CD4-positive, alpha-beta memory T cell (primary cell): ENCODE measurements around the gene TDP2. TPM values are rescaled to one million over a fixed set of nuclear protein-coding genes. Genes with fewer than 3 reads are reported as not detected.

ENCODE experiments used
- CTCF ChIA-PET: fragments of 350-600 bp; sonication (Branson Sonifier 250); formaldehyde crosslinking; loops from one replicate; lab custom pipeline; 2021; ENCODE audit warnings: inconsistent platforms; ENCODE audit not compliant: partially characterized antibody; lab: Charles Lee
- POLR2A ChIA-PET: fragments of 350-600 bp; sonication (Branson Sonifier 250); formaldehyde crosslinking; loops from one replicate; lab custom pipeline; 2021; ENCODE audit not compliant: partially characterized antibody; lab: Charles Lee
- DNase-seq, 5 donors: peaks; one replicate each; pipeline versions ENCODE4 v3.0.0 to v3.0.0-alpha.2; 2020 to 2022; ENCODE audit warnings: mixed read lengths in 1 of 5
- H3K27ac ChIP-seq: one replicate; pipeline ENCODE4 v1.7.0; 2013; ENCODE audit warnings: low read depth, low read length
- H3K27me3 ChIP-seq: 2 replicates; pipeline ENCODE4 v1.7.0; 2013; ENCODE audit warnings: mild to moderate bottlenecking, low read length, moderate library complexity; ENCODE audit not compliant: insufficient read depth
- H3K36me3 ChIP-seq: 2 replicates; pipeline ENCODE4 v1.7.0; 2013; ENCODE audit warnings: mild to moderate bottlenecking, low read length, moderate library complexity; ENCODE audit not compliant: insufficient read depth
- H3K4me1 ChIP-seq: 2 replicates; pipeline ENCODE4 v1.7.0; 2013; ENCODE audit warnings: mild to moderate bottlenecking, low read length, moderate library complexity; ENCODE audit not compliant: insufficient read depth
- H3K4me3 ChIP-seq, 2 donors: one replicate each; pipeline ENCODE4 v1.7.0; 2013; ENCODE audit warnings: low read length in 2 of 2, mild to moderate bottlenecking in 1 of 2
- H3K9me3 ChIP-seq, 2 donors: one replicate each; pipeline ENCODE4 v1.7.0; 2013; ENCODE audit warnings: low read length in 2 of 2, control low read depth in 1 of 2; ENCODE audit not compliant: control insufficient read depth in 1 of 2
- H3K27ac Mint-ChIP-seq, 7 donors: one replicate each; pipeline ENCODE4 v1.8.0; 2020 to 2021; ENCODE audit warnings: mixed read lengths in 7 of 7, mild to moderate bottlenecking in 6 of 7, inconsistent platforms in 3 of 7, moderate library complexity in 3 of 7
- H3K27me3 Mint-ChIP-seq, 2 donors: one replicate each; pipeline ENCODE4 v1.8.0; 2020 to 2021; ENCODE audit warnings: mixed read lengths in 2 of 2
- H3K36me3 Mint-ChIP-seq, 2 donors: one replicate each; pipeline ENCODE4 v1.8.0; 2020 to 2021; ENCODE audit warnings: mixed read lengths in 2 of 2, inconsistent platforms in 1 of 2, mild to moderate bottlenecking in 1 of 2
- H3K4me1 Mint-ChIP-seq, 4 donors: one replicate each; pipeline ENCODE4 v1.8.0; 2020 to 2021; ENCODE audit warnings: mixed read lengths in 4 of 4, mild to moderate bottlenecking in 1 of 4
- H3K4me3 Mint-ChIP-seq, 8 donors: one replicate each; pipeline ENCODE4 v1.8.0; 2020 to 2021; ENCODE audit warnings: mixed read lengths in 8 of 8, mild to moderate bottlenecking in 7 of 8, moderate library complexity in 6 of 8, inconsistent platforms in 3 of 8
- H3K9me3 Mint-ChIP-seq, 8 donors: one replicate each; pipeline ENCODE4 v1.8.0; 2020 to 2021; ENCODE audit warnings: mixed read lengths in 8 of 8, mild to moderate bottlenecking in 5 of 8, inconsistent platforms in 3 of 8, moderate library complexity in 1 of 8
- intact Hi-C: fragments of 100-400 bp; cut with micrococcal nuclease; formaldehyde crosslinking; loops from one replicate; pipeline ENCODE4 v1.15.1; 2023
- polyA plus RNA-seq, 2 donors: library from polyadenylated mRNA; unstranded; fragments of 300-500 nt; fragmentation: Illumina TruSeq; gene quantifications; one replicate each; pipeline ENCODE4 v1.2.3, GENCODE V29; 2021
- total RNA-seq, 2 experiments: library from RNA; stranded (reverse); gene quantifications; one replicate each; pipeline ENCODE4 v1.2.3, GENCODE V29; 2021

Gene TDP2
- total and polyA plus RNA-seq, 4 experiments from 2014 or later, result 43.4 to 74.3 (median 67.5) TPM

GRCh38 chr6:24650365-24650764 is 16.3 kb downstream of the TDP2 start:
- Histone ChIP-seq H3K4me1 (peaks cover 13% of the 10 kb centered on the region), H3K27ac (no peak overlapping the region), H3K27me3 (no peaks in the 10 kb centered on the region), H3K4me3 (no peak overlapping the region), H3K36me3 (peaks cover 35% of the 10 kb centered on the region), H3K9me3 (no peaks in the 10 kb centered on the region)
- peaks cover 12 to 21% (median 16%) of the 10 kb centered on the region in 4 donors for H3K4me1 Mint-ChIP-seq
- peaks cover 0 to 3% of the 10 kb centered on the region in 2 donors for H3K27me3 Mint-ChIP-seq
- POLR2A ChIA-PET, result no interaction called here
- no peak overlapping the region for H3K4me3 Mint-ChIP-seq
- intact Hi-C loops, result no loop called here
- H3K9me3 Mint-ChIP-seq, result peaks cover 0 to 4% (median 0%) of the 10 kb centered on the region in 8 donors
- no peak overlapping the region for H3K27ac Mint-ChIP-seq
- peaks cover 21 to 44% of the 10 kb centered on the region in 2 donors for H3K36me3 Mint-ChIP-seq
- no peak for DNase-seq
- CTCF ChIA-PET, result interaction anchor here (1.1 kb wide), 1 partner anchor 69 kb away, joined by 3 read pairs; no protein-coding TSS in a partner anchor

GRCh38 chr6:24649691-24650090 is 17.0 kb downstream of the TDP2 start:
- Histone ChIP-seq H3K36me3 (peaks cover 35% of the 10 kb centered on the region), H3K4me3 (no peak overlapping the region), H3K4me1 (peaks cover 11% of the 10 kb centered on the region), H3K27me3 (peaks cover 4% of the 10 kb centered on the region), H3K27ac (no peak overlapping the region), H3K9me3 (no peaks in the 10 kb centered on the region)
- Mint-ChIP-seq H3K36me3 (peaks cover 21 to 40% of the 10 kb centered on the region in 2 donors), H3K9me3 (peaks cover 0 to 4% (median 0%) of the 10 kb centered on the region in 8 donors), H3K4me1 (peaks cover 14 to 21% (median 18%) of the 10 kb centered on the region in 4 donors), H3K4me3 (no peak overlapping the region), H3K27ac (no peak overlapping the region), H3K27me3 (peaks cover 0 to 3% of the 10 kb centered on the region in 2 donors)
- ChIA-PET CTCF (interaction anchor here (1.1 kb wide), 1 partner anchor 69 kb away, joined by 3 read pairs; no protein-coding TSS in a partner anchor), POLR2A (no interaction called here)
- intact Hi-C loops, result no loop called here
- DNase-seq, result no peak

GRCh38 chr6:24648276-24648675 is 18.4 kb downstream of the TDP2 start:
- H3K36me3 ChIP-seq, result peaks cover 24% of the 10 kb centered on the region
- Mint-ChIP-seq H3K9me3 (peaks cover 0 to 4% (median 0%) of the 10 kb centered on the region in 8 donors), H3K4me1 (peaks cover 11 to 19% (median 13%) of the 10 kb centered on the region in 4 donors), H3K4me3 (no peak overlapping the region), H3K36me3 (peaks cover 14 to 31% of the 10 kb centered on the region in 2 donors), H3K27ac (peak overlapping the region in 3 of 7 donors; percentile 14 to 44 (median 19)), H3K27me3 (peaks cover 0 to 3% of the 10 kb centered on the region in 2 donors)
- H3K27ac ChIP-seq, result no peak overlapping the region
- H3K4me3 ChIP-seq, result no peak overlapping the region
- peaks cover 11% of the 10 kb centered on the region for H3K4me1 ChIP-seq
- no peaks in the 10 kb centered on the region for H3K9me3 ChIP-seq
- peaks cover 11% of the 10 kb centered on the region for H3K27me3 ChIP-seq
- POLR2A ChIA-PET, result interaction anchor here (0.7 to 1.1 kb wide), 2 partner anchors 18 to 71 kb away, joined by 3 to 6 read pairs; partner anchors contain the start of genes ACOT13 and TDP2
- CTCF ChIA-PET, result no interaction called here
- DNase-seq, result no peak
- intact Hi-C loops, result no loop called here

GRCh38 chr6:24646771-24647170 is 19.9 kb downstream of the TDP2 start:
- H3K4me3 ChIP-seq, result no peak overlapping the region
- Mint-ChIP-seq H3K27ac (peak overlapping the region in 6 of 7 donors; percentile 74 to 97 (median 90)), H3K4me3 (peak overlapping the region; percentile 84 to 95 (median 92)), H3K4me1 (peaks cover 10 to 19% (median 12%) of the 10 kb centered on the region in 4 donors), H3K9me3 (peaks cover 0 to 4% (median 0%) of the 10 kb centered on the region in 8 donors), H3K36me3 (peaks cover 1 to 16% of the 10 kb centered on the region in 2 donors), H3K27me3 (peaks cover 1 to 3% of the 10 kb centered on the region in 2 donors)
- H3K9me3 ChIP-seq, result no peaks in the 10 kb centered on the region
- peak overlapping the region; percentile 41 for H3K27ac ChIP-seq
- peaks cover 9% of the 10 kb centered on the region for H3K36me3 ChIP-seq
- intact Hi-C loops, result loop anchor here (1.0 kb wide), 1 partner anchor 20 kb away; the partner anchor contains the start of gene TDP2
- H3K27me3 ChIP-seq, result peaks cover 11% of the 10 kb centered on the region
- ChIA-PET CTCF (interaction anchor here (2.0 kb wide), 1 partner anchor 371 kb away, joined by 4 read pairs; no protein-coding TSS in a partner anchor), POLR2A (interaction anchor here (1.5 to 2.7 kb wide), 2 partner anchors 8 to 19 kb away, joined by 6 to 31 read pairs; partner anchors contain the start of genes ACOT13 and TDP2)
- no peak for DNase-seq
- peaks cover 11% of the 10 kb centered on the region for H3K4me1 ChIP-seq

GRCh38 chr6:24644377-24644776 is 22.3 kb downstream of the TDP2 start:
- H3K27me3 Mint-ChIP-seq, result peaks cover 8 to 12% of the 10 kb centered on the region in 2 donors
- intact Hi-C loops, result no loop called here
- H3K4me3 ChIP-seq, result no peak overlapping the region

GRCh38 chr6:24643920-24644319 is 22.8 kb downstream of the TDP2 start:
- Mint-ChIP-seq H3K36me3 (no peaks in the 10 kb centered on the region), H3K4me1 (peaks cover 9 to 19% (median 12%) of the 10 kb centered on the region in 4 donors), H3K9me3 (peaks cover 0 to 4% (median 0%) of the 10 kb centered on the region in 8 donors), H3K27me3 (peaks cover 8 to 14% of the 10 kb centered on the region in 2 donors), H3K27ac (peak overlapping the region in 1 of 7 donors; percentile 51), H3K4me3 (no peak overlapping the region)
- Histone ChIP-seq H3K27me3 (peaks cover 11% of the 10 kb centered on the region), H3K27ac (no peak overlapping the region), H3K9me3 (no peaks in the 10 kb centered on the region), H3K36me3 (no peaks in the 10 kb centered on the region), H3K4me3 (no peak overlapping the region), H3K4me1 (peaks cover 11% of the 10 kb centered on the region)
- POLR2A ChIA-PET, result no interaction called here
- intact Hi-C loops, result no loop called here
- DNase-seq, result no peak
- CTCF ChIA-PET, result no interaction called here

More at GRCh38 chr6:24644377-24644776, 22.3 kb downstream of the TDP2 start:
- H3K4me1 Mint-ChIP-seq, result peaks cover 9 to 19% (median 12%) of the 10 kb centered on the region in 4 donors
- DNase-seq, result no peak
- peaks cover 0 to 4% (median 0%) of the 10 kb centered on the region in 8 donors for H3K9me3 Mint-ChIP-seq
- no peaks in the 10 kb centered on the region for H3K36me3 Mint-ChIP-seq
- Histone ChIP-seq H3K4me1 (peaks cover 11% of the 10 kb centered on the region), H3K36me3 (no peaks in the 10 kb centered on the region), H3K9me3 (no peaks in the 10 kb centered on the region), H3K27ac (no peak overlapping the region), H3K27me3 (peaks cover 11% of the 10 kb centered on the region)
- peak overlapping the region in 1 of 7 donors; percentile 51 for H3K27ac Mint-ChIP-seq
- CTCF ChIA-PET, result no interaction called here
- no peak overlapping the region for H3K4me3 Mint-ChIP-seq
- POLR2A ChIA-PET, result no interaction called here

GRCh38 chr6:24642061-24642460 is 24.6 kb downstream of the TDP2 start:
- POLR2A ChIA-PET, result no interaction called here
- no peak overlapping the region for H3K4me3 Mint-ChIP-seq
- H3K27me3 Mint-ChIP-seq, result peaks cover 8 to 17% of the 10 kb centered on the region in 2 donors
- H3K27ac Mint-ChIP-seq, result no peak overlapping the region
- peaks cover 0 to 12% (median 2%) of the 10 kb centered on the region in 8 donors for H3K9me3 Mint-ChIP-seq
- peaks cover 11 to 19% (median 12%) of the 10 kb centered on the region in 4 donors for H3K4me1 Mint-ChIP-seq
- intact Hi-C loops, result no loop called here
- Histone ChIP-seq H3K4me1 (peaks cover 11% of the 10 kb centered on the region), H3K36me3 (no peaks in the 10 kb centered on the region), H3K27me3 (peaks cover 11% of the 10 kb centered on the region), H3K4me3 (no peak overlapping the region), H3K9me3 (no peaks in the 10 kb centered on the region), H3K27ac (no peak overlapping the region)
- no peaks in the 10 kb centered on the region for H3K36me3 Mint-ChIP-seq
- no peak for DNase-seq
- CTCF ChIA-PET, result no interaction called here
